Measurements from ENCODE around the gene CCNK. TPM values are rescaled to one million over a fixed set of nuclear protein-coding genes. Genes with fewer than 3 reads are reported as not detected.

CCNK gene
- total RNA-seq, 1 experiment from 2014 or later: 69.4 TPM

- Histone ChIP-seq H3K36me3 (ENCODE audit: insufficient read depth, low read length) (peaks cover 87% of the 10 kb centered on the region), H3K9me2 (replicated peaks; ENCODE audit: insufficient read depth, low read length) (no peaks in the 10 kb centered on the region), H3K9me3 (ENCODE audit: low read length) (no peaks in the 10 kb centered on the region), H3K27me3 (ENCODE audit: low read length) (no peaks in the 10 kb centered on the region), H2AFZ (ENCODE audit: low read length) (no peak overlapping the region), H4K20me1 (ENCODE audit: insufficient read depth, low read depth, low read length) (peaks cover 23% of the 10 kb centered on the region), H3K79me2 (ENCODE audit: low read length) (peaks cover 18% of the 10 kb centered on the region), H3K4me2 (ENCODE audit: low read depth, low read length, poor library complexity, severe bottlenecking) (no peak overlapping the region), H3K4me1 (ENCODE audit: low read length) (no peaks in the 10 kb centered on the region), H3K27ac (ENCODE audit: low read length) (no peak overlapping the region), H3K9ac (ENCODE audit: low read length) (no peak overlapping the region), H3K4me3 (ENCODE audit: low read length) (no peak overlapping the region)
- DNase-seq: no peak
Measured at GRCh38 chr14:99502989-99503421, 21.8 kb downstream of the CCNK start.

- no peak overlapping the region for H3K27ac ChIP-seq (ENCODE audit: low read length)
- peaks cover 85% of the 10 kb centered on the region for H3K36me3 ChIP-seq (ENCODE audit: insufficient read depth, low read length)
Measured at GRCh38 chr14:99503848-99504453, 22.7 kb downstream of the CCNK start.

DNA sequence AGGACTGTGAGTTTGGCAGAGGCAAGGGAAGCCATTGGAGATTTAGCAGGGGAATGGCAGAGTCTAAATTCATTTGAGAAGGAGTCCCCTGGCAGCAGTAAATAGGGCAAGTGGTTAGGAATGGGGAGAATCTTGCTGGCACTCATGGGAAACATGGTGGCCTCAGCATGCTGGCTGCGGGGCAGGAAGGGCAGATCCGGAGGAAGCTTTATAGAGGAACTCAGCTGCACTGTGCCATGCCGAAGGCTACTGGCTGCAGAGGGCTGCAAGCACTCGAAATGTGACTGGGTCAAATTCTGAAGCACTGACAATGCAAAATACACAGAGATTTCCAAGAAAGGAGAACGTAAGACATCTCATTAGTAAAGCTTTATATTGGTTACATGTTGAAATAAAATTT, 23.9 kb downstream of the CCNK start:
- Histone ChIP-seq H3K4me2 (ENCODE audit: low read depth, low read length, poor library complexity, severe bottlenecking) (no peak overlapping the region), H3K27me3 (ENCODE audit: low read length) (no peaks in the 10 kb centered on the region), H3K4me3 (ENCODE audit: low read length) (no peak overlapping the region), H3K79me2 (ENCODE audit: low read length) (peaks cover 1% of the 10 kb centered on the region; the same call in 1 of the 2 replicates), H3K9ac (ENCODE audit: low read length) (no peak overlapping the region), H3K9me2 (replicated peaks; ENCODE audit: insufficient read depth, low read length) (no peaks in the 10 kb centered on the region), H2AFZ (ENCODE audit: low read length) (no peak overlapping the region), H3K4me1 (ENCODE audit: low read length) (no peaks in the 10 kb centered on the region), H3K36me3 (ENCODE audit: insufficient read depth, low read length) (peaks cover 75% of the 10 kb centered on the region), H4K20me1 (ENCODE audit: insufficient read depth, low read depth, low read length) (peaks cover 21% of the 10 kb centered on the region), H3K9me3 (ENCODE audit: low read length) (no peaks in the 10 kb centered on the region), H3K27ac (ENCODE audit: low read length) (no peak overlapping the region)
- no peak for DNase-seq

More at GRCh38 chr14:99503848-99504453, 22.7 kb downstream of the CCNK start:
- Histone ChIP-seq H3K4me2 (ENCODE audit: low read depth, low read length, poor library complexity, severe bottlenecking) (no peak overlapping the region), H3K9me2 (replicated peaks; ENCODE audit: insufficient read depth, low read length) (no peaks in the 10 kb centered on the region), H3K79me2 (ENCODE audit: low read length) (peaks cover 9% of the 10 kb centered on the region; the same call in 1 of the 2 replicates), H3K9me3 (ENCODE audit: low read length) (no peaks in the 10 kb centered on the region), H2AFZ (ENCODE audit: low read length) (no peak overlapping the region), H3K9ac (ENCODE audit: low read length) (no peak overlapping the region), H4K20me1 (ENCODE audit: insufficient read depth, low read depth, low read length) (peaks cover 24% of the 10 kb centered on the region), H3K4me3 (ENCODE audit: low read length) (no peak overlapping the region), H3K4me1 (ENCODE audit: low read length) (no peaks in the 10 kb centered on the region), H3K27me3 (ENCODE audit: low read length) (no peaks in the 10 kb centered on the region)
- DNase-seq: no peak

GRCh38 chr14:99506276-99506675, 25.1 kb downstream of the CCNK start:
- no peaks in the 10 kb centered on the region for H3K4me1 ChIP-seq (ENCODE audit: low read length)
- no peak for DNase-seq
- no peaks in the 10 kb centered on the region; the same call in 1 of the 2 replicates for H3K79me2 ChIP-seq (ENCODE audit: low read length)
- peaks cover 63% of the 10 kb centered on the region for H3K36me3 ChIP-seq (ENCODE audit: insufficient read depth, low read length)
- H3K9ac ChIP-seq (ENCODE audit: low read length): no peak overlapping the region
- no peaks in the 10 kb centered on the region for H3K9me2 ChIP-seq (replicated peaks; ENCODE audit: insufficient read depth, low read length)
- no peaks in the 10 kb centered on the region for H3K9me3 ChIP-seq (ENCODE audit: low read length)
- no peak overlapping the region for H3K4me3 ChIP-seq (ENCODE audit: low read length)
- H3K27me3 ChIP-seq (ENCODE audit: low read length): no peaks in the 10 kb centered on the region
- H3K4me2 ChIP-seq (ENCODE audit: low read depth, low read length, poor library complexity, severe bottlenecking): no peak overlapping the region
- no peak overlapping the region for H3K27ac ChIP-seq (ENCODE audit: low read length)
- peaks cover 29% of the 10 kb centered on the region for H4K20me1 ChIP-seq (ENCODE audit: insufficient read depth, low read depth, low read length)
- H2AFZ ChIP-seq (ENCODE audit: low read length): no peak overlapping the region

DNA sequence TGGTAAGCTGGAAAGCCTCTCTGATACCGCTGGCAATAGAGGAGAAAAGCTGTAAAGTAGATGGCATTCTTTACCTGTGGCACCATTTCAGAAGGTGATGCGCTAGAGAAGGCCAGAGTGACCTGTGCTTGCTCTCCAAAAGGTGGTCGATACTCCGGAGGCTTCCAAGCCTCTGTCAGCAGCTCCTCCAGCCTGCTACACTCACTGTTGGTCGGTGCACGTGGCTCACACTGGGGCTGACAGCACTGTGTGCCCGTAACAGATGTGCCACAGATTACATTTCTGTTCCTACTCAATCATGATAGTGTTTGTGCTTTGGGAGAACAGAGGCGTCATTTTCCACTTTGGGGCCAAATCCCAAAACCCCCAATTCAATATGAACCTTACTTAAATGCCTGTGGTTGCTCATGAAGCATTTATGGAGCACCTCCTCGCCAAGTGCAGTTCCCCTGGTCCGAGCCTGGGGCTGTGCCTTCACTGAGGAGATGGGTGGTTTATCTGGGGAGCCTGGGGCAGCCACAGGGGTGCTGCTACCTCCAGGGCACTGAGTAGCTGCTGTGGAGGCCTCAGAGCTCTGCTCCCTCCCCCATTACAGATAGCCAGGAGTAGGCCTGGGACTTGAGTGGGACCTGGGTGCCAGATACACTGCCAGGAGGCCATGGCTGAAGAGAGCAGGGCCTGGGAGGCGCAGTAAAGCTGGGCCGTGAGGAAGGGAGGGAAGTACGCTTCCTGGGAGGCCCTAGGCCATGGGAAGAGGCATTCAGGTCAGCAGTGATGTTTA, 26.8 kb downstream of the CCNK start:
- H3K4me3 ChIP-seq (ENCODE audit: low read length): no peak overlapping the region
- H2AFZ ChIP-seq (ENCODE audit: low read length): no peak overlapping the region
- H4K20me1 ChIP-seq (ENCODE audit: insufficient read depth, low read depth, low read length): peaks cover 36% of the 10 kb centered on the region
- H3K27ac ChIP-seq (ENCODE audit: low read length): no peak overlapping the region
- no peak overlapping the region for H3K4me2 ChIP-seq (ENCODE audit: low read depth, low read length, poor library complexity, severe bottlenecking)
- H3K36me3 ChIP-seq (ENCODE audit: insufficient read depth, low read length): peaks cover 46% of the 10 kb centered on the region
- H3K4me1 ChIP-seq (ENCODE audit: low read length): no peaks in the 10 kb centered on the region
- no peak overlapping the region for H3K9ac ChIP-seq (ENCODE audit: low read length)
- H3K9me2 ChIP-seq (replicated peaks; ENCODE audit: insufficient read depth, low read length): no peaks in the 10 kb centered on the region
- no peaks in the 10 kb centered on the region for H3K27me3 ChIP-seq (ENCODE audit: low read length)
- no peak for DNase-seq
- no peaks in the 10 kb centered on the region for H3K79me2 ChIP-seq (ENCODE audit: low read length)
- no peaks in the 10 kb centered on the region for H3K9me3 ChIP-seq (ENCODE audit: low read length)

DNA sequence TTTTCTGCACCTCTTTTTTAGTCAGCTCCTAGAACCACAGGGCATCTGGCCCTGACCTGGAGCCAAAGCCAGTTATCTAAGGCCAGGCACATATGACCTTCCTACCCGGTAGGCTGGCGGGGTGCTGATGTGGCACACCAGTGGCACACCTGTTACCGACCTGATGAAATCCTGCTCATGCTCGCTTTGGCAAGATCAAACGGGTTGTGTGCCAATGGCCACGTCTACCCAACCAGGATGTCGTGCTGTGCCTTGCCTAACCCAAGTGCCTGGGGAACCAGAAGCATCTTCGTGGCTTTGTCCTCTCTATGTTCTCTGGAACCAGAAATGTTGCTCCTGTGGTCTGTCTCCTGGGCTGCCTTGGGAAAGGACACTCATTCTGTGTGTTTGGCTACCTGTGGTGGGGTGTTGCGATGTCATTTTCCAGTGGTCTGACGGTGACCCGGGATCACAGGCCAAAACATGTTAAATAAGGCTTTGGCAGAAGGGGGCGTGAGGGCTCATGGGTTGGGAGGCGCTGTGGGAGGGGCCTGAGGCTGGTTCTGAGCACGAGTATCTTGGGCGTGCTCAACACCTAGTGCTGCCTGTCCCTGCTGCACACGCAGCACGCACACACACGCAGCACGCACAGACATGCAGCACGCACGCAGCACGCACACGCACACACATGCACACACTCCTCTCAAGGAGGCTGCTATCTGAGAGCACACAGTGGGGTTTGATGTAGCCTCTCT, 27.9 kb downstream of the CCNK start:
- H3K4me1 ChIP-seq (ENCODE audit: low read length): no peaks in the 10 kb centered on the region
- no peak overlapping the region for H3K9ac ChIP-seq (ENCODE audit: low read length)
- no peaks in the 10 kb centered on the region for H3K9me2 ChIP-seq (replicated peaks; ENCODE audit: insufficient read depth, low read length)
- no peak overlapping the region for H3K27ac ChIP-seq (ENCODE audit: low read length)
- H3K4me2 ChIP-seq (ENCODE audit: low read depth, low read length, poor library complexity, severe bottlenecking): no peak overlapping the region
- H3K27me3 ChIP-seq (ENCODE audit: low read length): no peaks in the 10 kb centered on the region
- H3K36me3 ChIP-seq (ENCODE audit: insufficient read depth, low read length): peaks cover 36% of the 10 kb centered on the region
- no peak for DNase-seq
- no peak overlapping the region for H3K4me3 ChIP-seq (ENCODE audit: low read length)
- H3K79me2 ChIP-seq (ENCODE audit: low read length): no peaks in the 10 kb centered on the region
- peaks cover 36% of the 10 kb centered on the region for H4K20me1 ChIP-seq (ENCODE audit: insufficient read depth, low read depth, low read length)
- H3K9me3 ChIP-seq (ENCODE audit: low read length): no peaks in the 10 kb centered on the region
- H2AFZ ChIP-seq (ENCODE audit: low read length): no peak overlapping the region

DNA sequence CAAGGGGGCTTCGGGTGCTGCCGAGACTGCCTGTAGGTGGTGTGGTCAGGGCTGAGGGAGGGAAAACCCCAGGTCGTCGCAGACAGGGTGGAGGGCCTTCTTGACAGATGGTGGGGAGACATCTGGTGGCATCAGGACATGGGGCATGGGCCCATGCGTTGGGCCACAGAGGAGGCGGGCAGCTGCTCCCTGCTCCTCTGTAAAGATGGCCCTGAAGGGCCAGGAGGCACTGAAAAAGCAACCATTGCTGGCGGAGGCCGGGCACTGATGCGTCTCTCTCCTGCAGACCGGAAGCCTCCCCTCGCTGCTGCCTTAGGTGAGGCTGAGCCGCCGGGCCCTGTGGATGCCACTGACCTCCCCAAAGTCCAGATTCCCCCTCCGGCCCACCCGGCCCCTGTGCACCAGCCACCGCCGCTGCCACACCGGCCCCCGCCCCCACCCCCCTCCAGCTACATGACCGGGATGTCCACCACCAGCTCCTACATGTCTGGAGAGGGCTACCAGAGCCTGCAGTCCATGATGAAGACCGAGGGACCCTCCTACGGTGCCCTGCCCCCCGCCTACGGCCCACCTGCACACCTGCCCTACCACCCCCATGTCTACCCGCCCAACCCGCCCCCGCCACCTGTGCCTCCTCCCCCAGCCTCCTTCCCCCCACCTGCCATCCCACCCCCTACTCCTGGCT, 28.8 kb downstream of the CCNK start:
- no peaks in the 10 kb centered on the region for H3K9me3 ChIP-seq (ENCODE audit: low read length)
- H3K36me3 ChIP-seq (ENCODE audit: insufficient read depth, low read length): peaks cover 29% of the 10 kb centered on the region
- no peak overlapping the region for H3K4me2 ChIP-seq (ENCODE audit: low read depth, low read length, poor library complexity, severe bottlenecking)
- peaks cover 43% of the 10 kb centered on the region for H4K20me1 ChIP-seq (ENCODE audit: insufficient read depth, low read depth, low read length)
- H3K9ac ChIP-seq (ENCODE audit: low read length): no peak overlapping the region
- DNase-seq: no peak
- H3K4me1 ChIP-seq (ENCODE audit: low read length): no peaks in the 10 kb centered on the region
- no peaks in the 10 kb centered on the region for H3K27me3 ChIP-seq (ENCODE audit: low read length)
- H3K27ac ChIP-seq (ENCODE audit: low read length): no peak overlapping the region
- no peak overlapping the region for H3K4me3 ChIP-seq (ENCODE audit: low read length)
- no peak overlapping the region for H2AFZ ChIP-seq (ENCODE audit: low read length)
- H3K79me2 ChIP-seq (ENCODE audit: low read length): no peaks in the 10 kb centered on the region
- no peaks in the 10 kb centered on the region for H3K9me2 ChIP-seq (replicated peaks; ENCODE audit: insufficient read depth, low read length)

Measured in Karpas-422 (cell line).